ENCODE results near the gene RAC3. TPM values are rescaled to one million over a fixed set of nuclear protein-coding genes. Genes with fewer than 3 reads are reported as not detected.

The RAC3 gene
- total and polyA plus RNA-seq, 9 of the 15 experiments (the other 6 are each of a cell fraction or from before 2014, with no cell fraction given), result 0.23 to 292 (median 118) TPM

GRCh38 chr17:82030470-82031302, 792 bp upstream of the RAC3 start (continued):
- TF ChIP-seq TSHZ1 (CRISPR knock-in tag; IDR thresholded peaks at IDR 0.05) (no peak), CEBPB (tag; IDR thresholded peaks at IDR 0.05) (no peak; the same call in 1 of the 2 replicates), NCOA1 (IDR thresholded peaks at IDR 0.05; ENCODE audit: low read depth) (no peak), ZNF280B (CRISPR knock-in tag; IDR thresholded peaks at IDR 0.05) (no peak), CBX3 (IDR thresholded peaks at IDR 0.05; ENCODE audit: borderline replicate concordance in 1 of 2, low read length in 2 of 2) (no peak), PCBP2 (IDR thresholded peaks at IDR 0.05; ENCODE audit: low read depth, low read length, poor library complexity, severe bottlenecking) (no peak), DMBX1 (CRISPR knock-in tag; IDR thresholded peaks at IDR 0.05; ENCODE audit: borderline replicate concordance) (0 out of 2 replicates have a peak, but pooled peaks have one; percentile 16), IFI16 (CRISPR knock-in tag; IDR thresholded peaks at IDR 0.05) (no peak), TCF7L2 (IDR thresholded peaks at IDR 0.05; ENCODE audit: low read depth, low read length) (no peak), ZNF589 (CRISPR knock-in tag; IDR thresholded peaks at IDR 0.05; ENCODE audit: low read depth) (no peak), PRDM10 (IDR thresholded peaks at IDR 0.05; ENCODE audit: partially characterized antibody) (no peak), ELK1 (CRISPR knock-in tag; IDR thresholded peaks at IDR 0.05) (no peak), ZC3H8 (IDR thresholded peaks at IDR 0.05) (no peak), MITF (IDR thresholded peaks at IDR 0.05) (no peak), MTA2 (IDR thresholded peaks at IDR 0.05; ENCODE audit: low read depth) (no peak)

Data from K562 (cell line).